Measurements from ENCODE around the gene MYO5C.

GRCh38 chr15:52243697-52244555 lies 51.7 kb downstream of the MYO5C start:
- TF ChIP-seq RCOR1 (IDR thresholded peaks at IDR 0.05; ENCODE audit: insufficient replicate concordance, low read length) = no peak
- TF ChIP-seq POLR2A (IDR thresholded peaks at IDR 0.05; ENCODE audit: low read depth, low read length) = no peak
- no peak for TF ChIP-seq CTCF (conservative IDR thresholded peaks at IDR 0.05; ENCODE audit: low read depth, low read length)
- no peak for TF ChIP-seq RAD21 (IDR thresholded peaks at IDR 0.05; ENCODE audit: low read length)
- no peak for TF ChIP-seq CEBPB (IDR thresholded peaks at IDR 0.05; ENCODE audit: low read depth, low read length)
- TF ChIP-seq MAFK (IDR thresholded peaks at IDR 0.05; ENCODE audit: low read depth, low read length) = no peak
- TF ChIP-seq USF2 (IDR thresholded peaks at IDR 0.05; ENCODE audit: low read depth, low read length) = no peak
- TF ChIP-seq SMC3 (IDR thresholded peaks at IDR 0.05; ENCODE audit: low read depth, low read length) = no peak
- no peak for TF ChIP-seq RFX5 (IDR thresholded peaks at IDR 0.05; ENCODE audit: low read depth, low read length)
